ENCODE results near the gene TMEM80.

The TMEM80 gene

GRCh38 chr11:742156-742546, 46.5 kb downstream of the TMEM80 start:
- no peak overlapping the region for H3K27ac ChIP-seq (ENCODE audit: low read depth in 2 of 2, low read length in 2 of 2)
- no peaks in the 10 kb centered on the region for H3K9me3 ChIP-seq (ENCODE audit: control insufficient read depth in 2 of 2, low read length in 2 of 2)
- peaks cover 2 to 4% of the 10 kb centered on the region in 2 donors for H3K27me3 ChIP-seq (ENCODE audit: control insufficient read depth in 2 of 2, insufficient read depth in 2 of 2, low read length in 2 of 2)
- H3K4me1 ChIP-seq (ENCODE audit: control insufficient read depth in 2 of 2, insufficient read depth in 2 of 2, low read length in 2 of 2), result no peaks in the 10 kb centered on the region
- no peak overlapping the region for H3K9ac ChIP-seq (ENCODE audit: low read depth in 1 of 2, low read length in 2 of 2)
- H3K36me3 ChIP-seq (ENCODE audit: control insufficient read depth in 2 of 2, insufficient read depth in 2 of 2, low read length in 2 of 2), result no peaks in the 10 kb centered on the region
- H3K4me3 ChIP-seq (ENCODE audit: low read length in 2 of 2), result no peak overlapping the region

GRCh38 chr11:742571-743201, 47.1 kb downstream of the TMEM80 start:
- no peaks in the 10 kb centered on the region for H3K27me3 ChIP-seq (ENCODE audit: control insufficient read depth in 2 of 2, insufficient read depth in 2 of 2, low read length in 2 of 2)

GRCh38 chr11:745428-745827, 49.8 kb downstream of the TMEM80 start:
- no peak overlapping the region for H3K27ac ChIP-seq (ENCODE audit: low read depth in 2 of 2, low read length in 2 of 2)
- peaks cover 10 to 16% of the 10 kb centered on the region in 2 donors for H3K4me1 ChIP-seq (ENCODE audit: control insufficient read depth in 2 of 2, insufficient read depth in 2 of 2, low read length in 2 of 2)
- H3K27me3 ChIP-seq (ENCODE audit: control insufficient read depth in 2 of 2, insufficient read depth in 2 of 2, low read length in 2 of 2), result no peaks in the 10 kb centered on the region
- no peak overlapping the region for H3K9ac ChIP-seq (ENCODE audit: low read depth in 1 of 2, low read length in 2 of 2)
- no peak overlapping the region for H3K4me3 ChIP-seq (ENCODE audit: low read length in 2 of 2)
- no peaks in the 10 kb centered on the region for H3K9me3 ChIP-seq (ENCODE audit: control insufficient read depth in 2 of 2, low read length in 2 of 2)
- no peaks in the 10 kb centered on the region for H3K36me3 ChIP-seq (ENCODE audit: control insufficient read depth in 2 of 2, insufficient read depth in 2 of 2, low read length in 2 of 2)

More at GRCh38 chr11:742571-743201, 47.1 kb downstream of the TMEM80 start:
- no peak overlapping the region for H3K27ac ChIP-seq (ENCODE audit: low read depth in 2 of 2, low read length in 2 of 2)
- no peak overlapping the region for H3K9ac ChIP-seq (ENCODE audit: low read depth in 1 of 2, low read length in 2 of 2)
- no peak overlapping the region for H3K4me3 ChIP-seq (ENCODE audit: low read length in 2 of 2)
- no peaks in the 10 kb centered on the region for H3K9me3 ChIP-seq (ENCODE audit: control insufficient read depth in 2 of 2, low read length in 2 of 2)
- H3K36me3 ChIP-seq (ENCODE audit: control insufficient read depth in 2 of 2, insufficient read depth in 2 of 2, low read length in 2 of 2), result no peaks in the 10 kb centered on the region
- H3K4me1 ChIP-seq (ENCODE audit: control insufficient read depth in 2 of 2, insufficient read depth in 2 of 2, low read length in 2 of 2), result peaks cover 0 to under 1% of the 10 kb centered on the region in 2 donors

DNA sequence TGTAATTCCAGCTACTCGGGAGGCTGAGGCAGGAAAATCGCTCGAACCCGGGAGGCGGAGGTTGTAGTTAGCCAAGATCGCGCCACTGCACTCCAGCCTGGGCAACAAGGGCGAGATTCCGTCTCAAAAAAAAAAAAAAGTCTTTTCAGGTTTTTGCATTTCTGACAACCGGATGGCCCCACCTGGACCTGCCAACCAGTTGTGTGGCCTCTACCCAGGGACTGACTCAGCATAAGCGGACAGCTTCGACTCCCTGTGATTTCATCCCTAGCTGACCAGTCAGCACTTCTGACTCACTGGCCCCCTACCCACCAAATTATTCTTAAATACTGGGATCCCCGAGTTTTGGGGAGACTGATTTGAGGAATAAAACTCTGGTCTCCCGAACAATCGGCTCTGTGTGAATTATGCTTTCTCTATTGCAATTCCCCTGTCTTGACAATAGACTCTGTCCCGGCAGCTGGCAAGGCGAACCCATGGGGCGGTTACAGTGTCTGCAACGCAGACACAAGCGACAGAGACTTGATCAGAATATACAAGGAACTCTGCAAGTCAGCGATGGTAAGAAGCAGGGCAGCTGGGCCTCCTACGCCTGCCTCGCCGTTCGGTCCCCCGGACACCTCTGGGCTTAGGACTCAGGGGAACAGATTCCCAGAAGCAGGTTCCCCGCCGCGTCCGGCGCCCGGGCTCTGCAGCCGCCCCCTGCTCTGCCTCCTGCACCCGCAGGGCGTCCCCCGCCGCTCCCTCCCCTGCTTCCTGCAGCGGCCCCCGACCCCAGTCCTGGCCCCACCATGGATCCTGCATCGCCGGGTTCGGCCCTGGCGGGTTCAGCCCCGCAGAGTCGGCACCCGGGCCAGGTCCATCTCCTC, 50.9 kb downstream of the TMEM80 start:
- Histone ChIP-seq H3K9me3 (ENCODE audit: control insufficient read depth in 2 of 2, low read length in 2 of 2) (no peaks in the 10 kb centered on the region), H3K27ac (ENCODE audit: low read depth in 2 of 2, low read length in 2 of 2) (peak overlapping the region in 1 of 2 donors; percentile 75), H3K9ac (ENCODE audit: low read depth in 1 of 2, low read length in 2 of 2) (peak overlapping the region; percentile 63 to 89), H3K27me3 (ENCODE audit: control insufficient read depth in 2 of 2, insufficient read depth in 2 of 2, low read length in 2 of 2) (no peaks in the 10 kb centered on the region), H3K4me3 (ENCODE audit: low read length in 2 of 2) (peak overlapping the region; percentile 66 to 81), H3K36me3 (ENCODE audit: control insufficient read depth in 2 of 2, insufficient read depth in 2 of 2, low read length in 2 of 2) (no peaks in the 10 kb centered on the region), H3K4me1 (ENCODE audit: control insufficient read depth in 2 of 2, insufficient read depth in 2 of 2, low read length in 2 of 2) (peaks cover 10 to 16% of the 10 kb centered on the region in 2 donors)

- Histone ChIP-seq H3K9ac (ENCODE audit: low read depth in 1 of 2, low read length in 2 of 2) (peak within 1 kb of the TSS; percentile 72 to 89), H3K9me3 (ENCODE audit: control insufficient read depth in 2 of 2, low read length in 2 of 2) (no peaks in the 10 kb centered on the region), H3K4me1 (ENCODE audit: control insufficient read depth in 2 of 2, insufficient read depth in 2 of 2, low read length in 2 of 2) (peaks cover 10 to 16% of the 10 kb centered on the region in 2 donors), H3K4me3 (ENCODE audit: low read length in 2 of 2) (peak within 1 kb of the TSS; percentile 77 to 81), H3K36me3 (ENCODE audit: control insufficient read depth in 2 of 2, insufficient read depth in 2 of 2, low read length in 2 of 2) (no peaks in the 10 kb centered on the region), H3K27me3 (ENCODE audit: control insufficient read depth in 2 of 2, insufficient read depth in 2 of 2, low read length in 2 of 2) (no peaks in the 10 kb centered on the region), H3K27ac (ENCODE audit: low read depth in 2 of 2, low read length in 2 of 2) (peak within 1 kb of the TSS; percentile 58 to 75)
Observed at GRCh38 chr11:747158-748006, 51.8 kb downstream of the TMEM80 start, which contains the start of gene TALDO1. Gene TALDO1, plus strand, starts transcription at chr11:747464. Its CDS starts 18 bp downstream, at chr11:747482.

DNA sequence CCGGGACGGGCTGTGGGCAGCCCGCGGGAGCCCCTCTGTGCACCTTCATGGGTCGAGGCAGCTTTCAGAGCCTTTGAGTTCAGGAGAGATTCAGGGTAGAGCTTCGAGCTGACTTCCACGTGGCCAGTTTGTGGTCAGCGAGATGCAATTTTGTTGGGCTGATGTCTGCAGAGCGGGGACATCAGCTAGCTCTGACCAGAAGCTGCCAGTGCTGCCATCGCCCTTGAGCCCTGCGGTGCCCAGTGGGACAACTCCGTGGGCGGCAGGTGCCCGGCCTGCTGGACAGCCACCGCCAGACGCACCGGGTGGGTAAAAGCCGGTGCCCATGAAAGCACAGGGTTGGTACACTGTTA, 52.4 kb downstream of the TMEM80 start:
- Histone ChIP-seq H3K27me3 (ENCODE audit: control insufficient read depth in 2 of 2, insufficient read depth in 2 of 2, low read length in 2 of 2) (no peaks in the 10 kb centered on the region), H3K27ac (ENCODE audit: low read depth in 2 of 2, low read length in 2 of 2) (peak overlapping the region; percentile 58 to 67), H3K4me3 (ENCODE audit: low read length in 2 of 2) (peak overlapping the region; percentile 77 to 81), H3K9me3 (ENCODE audit: control insufficient read depth in 2 of 2, low read length in 2 of 2) (no peaks in the 10 kb centered on the region), H3K4me1 (ENCODE audit: control insufficient read depth in 2 of 2, insufficient read depth in 2 of 2, low read length in 2 of 2) (peaks cover 10 to 16% of the 10 kb centered on the region in 2 donors), H3K36me3 (ENCODE audit: control insufficient read depth in 2 of 2, insufficient read depth in 2 of 2, low read length in 2 of 2) (peaks cover 0 to 3% of the 10 kb centered on the region in 2 donors), H3K9ac (ENCODE audit: low read depth in 1 of 2, low read length in 2 of 2) (peak overlapping the region; percentile 72 to 89)

- peaks cover 10 to 16% of the 10 kb centered on the region in 2 donors for H3K4me1 ChIP-seq (ENCODE audit: control insufficient read depth in 2 of 2, insufficient read depth in 2 of 2, low read length in 2 of 2)
- H3K4me3 ChIP-seq (ENCODE audit: low read length in 2 of 2), result no peak overlapping the region
- no peak overlapping the region for H3K27ac ChIP-seq (ENCODE audit: low read depth in 2 of 2, low read length in 2 of 2)
Observed at GRCh38 chr11:749731-750130, 54.1 kb downstream of the TMEM80 start.

More at GRCh38 chr11:749731-750130, 54.1 kb downstream of the TMEM80 start:
- Histone ChIP-seq H3K27me3 (ENCODE audit: control insufficient read depth in 2 of 2, insufficient read depth in 2 of 2, low read length in 2 of 2) (no peaks in the 10 kb centered on the region), H3K9ac (ENCODE audit: low read depth in 1 of 2, low read length in 2 of 2) (peak overlapping the region in 1 of 2 donors; percentile 18), H3K9me3 (ENCODE audit: control insufficient read depth in 2 of 2, low read length in 2 of 2) (no peaks in the 10 kb centered on the region), H3K36me3 (ENCODE audit: control insufficient read depth in 2 of 2, insufficient read depth in 2 of 2, low read length in 2 of 2) (peaks cover 0 to 3% of the 10 kb centered on the region in 2 donors)
